Neuronal stem cell (in vitro differentiated cells): ENCODE measurements around the gene BRI3.

ENCODE experiments used
- DNase-seq: peaks from one replicate; pipeline ENCODE4 v3.0.0-alpha.2; 2013; ENCODE audit warnings: low spot score
- H2AFZ ChIP-seq: one replicate; pipeline ENCODE4 v1.6.1; 2013; ENCODE audit warnings: mild to moderate bottlenecking, low read length, inconsistent platforms
- H2AK5ac ChIP-seq: 2 replicates; pipeline ENCODE4 v1.6.1; 2013; ENCODE audit warnings: low read depth, mild to moderate bottlenecking, inconsistent platforms, low read length, moderate library complexity, mixed read lengths
- H2BK120ac ChIP-seq: 2 replicates; pipeline ENCODE4 v1.6.1; 2013; ENCODE audit warnings: low read depth, mild to moderate bottlenecking, inconsistent platforms, low read length, moderate library complexity, mixed read lengths
- H2BK12ac ChIP-seq: one replicate; pipeline ENCODE4 v1.6.1; 2013; ENCODE audit warnings: low read length, inconsistent platforms
- H2BK15ac ChIP-seq: 2 replicates; pipeline ENCODE4 v1.6.1; 2013; ENCODE audit warnings: mild to moderate bottlenecking, low read length, inconsistent platforms, mixed read lengths
- H2BK5ac ChIP-seq: one replicate; pipeline ENCODE4 v1.6.1; 2013; ENCODE audit warnings: inconsistent platforms, mild to moderate bottlenecking, low read length, moderate library complexity
- H3K14ac ChIP-seq: one replicate; pipeline ENCODE4 v1.6.1; 2013; ENCODE audit warnings: low read length, inconsistent platforms
- H3K18ac ChIP-seq: 2 replicates; pipeline ENCODE4 v1.6.1; 2013; ENCODE audit warnings: low read length, inconsistent platforms
- H3K23ac ChIP-seq: 2 replicates; pipeline ENCODE4 v1.6.1; 2013; ENCODE audit warnings: low read depth, mild to moderate bottlenecking, mixed read lengths, low read length, inconsistent platforms; ENCODE audit not compliant: poor library complexity
- H3K27ac ChIP-seq: replicated peaks from 3 replicates; pipeline ENCODE4 v1.5.1; 2013; ENCODE audit warnings: low read length, inconsistent platforms
- H3K27me3 ChIP-seq, 3 experiments: 2 replicates each; pipeline ENCODE4 v1.6.1; 2013; ENCODE audit warnings: low read length in 3 of 3, mild to moderate bottlenecking in 2 of 3, inconsistent platforms in 1 of 3, low read depth in 1 of 3, mixed read lengths in 1 of 3, moderate library complexity in 1 of 3; ENCODE audit not compliant: control insufficient read depth in 3 of 3, insufficient read depth in 3 of 3
- H3K36me3 ChIP-seq, 2 donors: replicated peaks in 1 of 2; 2 replicates each; pipeline ENCODE4 v1.6.1; 2013; ENCODE audit warnings: low read length in 2 of 2; ENCODE audit not compliant: control insufficient read depth in 2 of 2, insufficient read depth in 2 of 2
- H3K4ac ChIP-seq: 2 replicates; pipeline ENCODE4 v1.6.1; 2013; ENCODE audit warnings: inconsistent platforms, mild to moderate bottlenecking, low read length, moderate library complexity
- H3K4me1 ChIP-seq, 2 donors: 1 replicate in 1 of 2; 2 replicates in 1 of 2; pipeline ENCODE4 v1.6.1; 2013; ENCODE audit warnings: low read length in 2 of 2, low read depth in 1 of 2; ENCODE audit not compliant: control insufficient read depth in 2 of 2, insufficient read depth in 1 of 2
- H3K4me2 ChIP-seq: one replicate; pipeline ENCODE4 v1.6.1; 2013; ENCODE audit warnings: mild to moderate bottlenecking, low read length, inconsistent platforms; ENCODE audit not compliant: insufficient read depth, poor library complexity, severe bottlenecking
- H3K4me3 ChIP-seq, 2 donors: 2 replicates each; pipeline ENCODE4 v1.5.1; 2013; ENCODE audit warnings: low read length in 2 of 2, mild to moderate bottlenecking in 2 of 2, inconsistent platforms in 1 of 2, moderate library complexity in 1 of 2
- H3K79me1 ChIP-seq: one replicate; pipeline ENCODE4 v1.6.1; 2013; ENCODE audit warnings: low read depth, mild to moderate bottlenecking, inconsistent platforms, low read length, moderate library complexity
- H3K9ac ChIP-seq: one replicate; pipeline ENCODE4 v1.6.1; 2013; ENCODE audit warnings: mild to moderate bottlenecking, low read depth, low read length, inconsistent platforms; ENCODE audit not compliant: poor library complexity
- H3K9me3 ChIP-seq, 2 donors: replicated peaks in 1 of 2; 2 replicates each; pipeline versions ENCODE3 to v1.6.1; 2013; ENCODE audit warnings: low read length in 2 of 2, mild to moderate bottlenecking in 2 of 2, inconsistent platforms in 1 of 2, low read depth in 1 of 2, mixed read lengths in 1 of 2, moderate library complexity in 1 of 2; ENCODE audit not compliant: control insufficient read depth in 2 of 2, insufficient read depth in 1 of 2
- H4K8ac ChIP-seq: one replicate; pipeline ENCODE4 v1.6.1; 2013; ENCODE audit warnings: low read depth, mild to moderate bottlenecking, inconsistent platforms, low read length, moderate library complexity
- H4K91ac ChIP-seq: one replicate; pipeline ENCODE4 v1.6.1; 2013; ENCODE audit warnings: low read length, low read depth, mild to moderate bottlenecking, inconsistent platforms; ENCODE audit not compliant: poor library complexity
- WGBS, 2 donors: extraction: QIAGEN DNeasy Blood & Tissue Kit; methylation state at CpG; one replicate each; pipeline ENCODE4 v1.1.7; 2013; ENCODE audit warnings: missing lambda C conversion rate in 2 of 2, mixed read lengths in 1 of 2; ENCODE audit not compliant: insufficient read length in 2 of 2, insufficient replicate concordance in 1 of 2; ENCODE audit errors: extremely low coverage in 2 of 2; 5-methylcytosine and 5-hydroxymethylcytosine counted together

BRI3 gene

GRCh38 chr7:98266840-98267239 lies 14.6 kb upstream of the BRI3 start:
- Histone ChIP-seq H2BK5ac (no peak overlapping the region), H3K4me1 (no peaks in the 10 kb centered on the region)

GRCh38 chr7:98267303-98267702 lies 14.2 kb upstream of the BRI3 start:
- Histone ChIP-seq H3K27me3 (no peaks in the 10 kb centered on the region), H3K23ac (no peak overlapping the region), H3K4me3 (no peak overlapping the region), H2BK15ac (no peak overlapping the region), H2BK5ac (no peak overlapping the region), H3K27ac (no peak overlapping the region), H3K9me3 (no peaks in the 10 kb centered on the region), H3K9ac (no peak overlapping the region), H2AFZ (no peak overlapping the region), H4K8ac (no peak overlapping the region), H3K18ac (no peak overlapping the region), H3K4me2 (no peak overlapping the region), H4K91ac (no peak overlapping the region), H3K79me1 (no peaks in the 10 kb centered on the region), H2BK120ac (no peak overlapping the region), H3K14ac (no peak overlapping the region), H2AK5ac (no peak overlapping the region), H2BK12ac (no peak overlapping the region), H3K36me3 (peaks cover 0 to 15% of the 10 kb centered on the region in 2 donors), H3K4ac (no peak overlapping the region), H3K4me1 (no peaks in the 10 kb centered on the region)
- no CpG with 5 or more reads among the region's 3 CpGs for WGBS, 2 donors
- no peak for DNase-seq

More at GRCh38 chr7:98266840-98267239, 14.6 kb upstream of the BRI3 start:
- H2AFZ ChIP-seq = no peak overlapping the region
- H3K4me2 ChIP-seq = no peak overlapping the region
- H3K14ac ChIP-seq = no peak overlapping the region
- H3K27me3 ChIP-seq = no peaks in the 10 kb centered on the region
- H2BK120ac ChIP-seq = no peak overlapping the region
- no peak overlapping the region for H3K27ac ChIP-seq
- H4K8ac ChIP-seq = no peak overlapping the region
- no peaks in the 10 kb centered on the region for H3K79me1 ChIP-seq
- H2BK15ac ChIP-seq = no peak overlapping the region
- no peak overlapping the region for H4K91ac ChIP-seq
- H3K23ac ChIP-seq = no peak overlapping the region
- DNase-seq = no peak
- no peak overlapping the region for H2AK5ac ChIP-seq
- no CpG with 5 or more reads among the region's 2 CpGs for WGBS, 2 donors
- H3K9ac ChIP-seq = no peak overlapping the region
- no peak overlapping the region for H3K4me3 ChIP-seq
- H2BK12ac ChIP-seq = no peak overlapping the region
- H3K4ac ChIP-seq = no peak overlapping the region
- H3K18ac ChIP-seq = no peak overlapping the region
- no peaks in the 10 kb centered on the region for H3K9me3 ChIP-seq
- peaks cover 0 to 16% of the 10 kb centered on the region in 2 donors for H3K36me3 ChIP-seq

DNA sequence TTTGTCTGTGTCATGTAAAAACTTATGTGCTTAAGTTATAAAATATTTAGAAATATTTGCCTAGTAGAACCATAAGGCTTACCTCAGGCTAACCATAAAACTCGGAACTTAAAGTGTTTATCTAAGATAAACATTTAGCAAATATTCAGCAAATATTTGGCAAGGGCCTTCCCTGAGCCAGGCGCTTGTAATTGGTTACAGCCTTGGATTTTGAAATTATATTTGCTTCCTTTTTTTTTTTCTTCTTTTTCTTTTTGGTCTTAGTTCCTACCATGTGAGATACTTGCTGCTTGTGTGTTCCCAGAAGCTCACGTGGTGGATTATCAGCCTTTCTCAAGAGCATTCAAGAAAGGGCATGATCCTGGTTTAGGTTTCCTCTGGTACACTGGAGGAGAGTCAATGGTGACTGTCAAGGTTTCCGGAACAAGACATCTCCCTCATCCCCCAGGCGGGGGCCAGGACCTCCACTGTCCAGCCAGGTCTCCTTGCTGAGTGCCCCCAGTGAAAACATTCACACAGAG lies 5.2 kb upstream of the BRI3 start:
- Histone ChIP-seq H2BK120ac (no peak overlapping the region), H2AK5ac (no peak overlapping the region), H3K14ac (no peak overlapping the region), H3K4me3 (no peak overlapping the region), H3K4me1 (peaks cover 4 to 7% of the 10 kb centered on the region in 2 donors), H3K4ac (no peak overlapping the region), H3K79me1 (no peaks in the 10 kb centered on the region), H3K9ac (no peak overlapping the region), H2BK5ac (no peak overlapping the region), H3K18ac (no peak overlapping the region), H2AFZ (no peak overlapping the region), H3K36me3 (no peaks in the 10 kb centered on the region), H3K27me3 (no peaks in the 10 kb centered on the region), H3K4me2 (no peak overlapping the region), H4K8ac (no peak overlapping the region), H3K27ac (no peak overlapping the region), H2BK12ac (no peak overlapping the region), H3K9me3 (no peaks in the 10 kb centered on the region), H2BK15ac (no peak overlapping the region), H3K23ac (no peak overlapping the region), H4K91ac (no peak overlapping the region)
- DNase-seq = no peak
- whole genome bisulfite sequencing, 2 donors = no CpG with 5 or more reads among the region's 5 CpGs

GRCh38 chr7:98278408-98278807 lies 3.1 kb upstream of the BRI3 start:
- Histone ChIP-seq H3K4me1 (peaks cover 12 to 14% of the 10 kb centered on the region in 2 donors), H2AFZ (peak overlapping the region; percentile 35), H2AK5ac (no peak overlapping the region), H3K36me3 (peaks cover 0 to 9% of the 10 kb centered on the region in 2 donors), H3K4ac (no peak overlapping the region), H3K23ac (no peak overlapping the region), H3K4me2 (no peak overlapping the region), H3K18ac (peak overlapping the region; percentile 31), H3K9ac (no peak overlapping the region), H3K79me1 (peaks cover 5% of the 10 kb centered on the region), H2BK15ac (no peak overlapping the region), H2BK12ac (no peak overlapping the region), H2BK5ac (no peak overlapping the region), H3K9me3 (no peaks in the 10 kb centered on the region), H4K91ac (no peak overlapping the region), H2BK120ac (no peak overlapping the region), H3K4me3 (no peak overlapping the region), H3K14ac (no peak overlapping the region), H3K27me3 (no peaks in the 10 kb centered on the region), H3K27ac (no peak overlapping the region), H4K8ac (no peak overlapping the region)
- DNase-seq = no peak
- WGBS, 2 donors = no CpG with 5 or more reads among the region's 5 CpGs
